ENCODE measurements around the gene INTS11. TPM values are rescaled to one million over a fixed set of nuclear protein-coding genes. Genes with fewer than 3 reads are reported as not detected.

Gene INTS11
- total and polyA plus RNA-seq, 2 of the 13 experiments (the other 11 are each of a cell fraction or from before 2014, with no cell fraction given) = 52.8 to 94.8 TPM

- POLR2A ChIA-PET = no interaction called here
- ATAC-seq (no peak), FAIRE-seq (no peak), DNase-seq (ENCODE audit: low spot score) (no peak)
- no TSS peak for BruUV-seq (replicated peaks)
- no peak overlapping the region for H3K27ac ChIP-seq (ENCODE audit: extremely low read length, insufficient read depth, low read length)
- H3K79me2 ChIP-seq (ENCODE audit: insufficient read depth, low read length) = no peaks in the 10 kb centered on the region
- H4K20me1 ChIP-seq (ENCODE audit: insufficient read depth, low read length) = no peaks in the 10 kb centered on the region
- no peaks in the 10 kb centered on the region; a peak in 1 of 5 replicates for H3K36me3 ChIP-seq (replicated peaks in 1 of 2; ENCODE audit: control insufficient read depth in 1 of 2, insufficient read depth in 2 of 2, low read length in 2 of 2)
- in situ Hi-C loops (cut with HindIII; ENCODE audit: extremely low pct_ligation_motif_present, low pct_unique_long_range_greater_than_20kb) (no loop called here), intact Hi-C loops (cut with micrococcal nuclease; ENCODE audit: unreplicated experiment) (no loop called here)
- peaks cover 9% of the 10 kb centered on the region; the same call in 1 of the 2 replicates for H3K4me1 ChIP-seq (ENCODE audit: insufficient read depth, low read length)
- H2AFZ ChIP-seq (ENCODE audit: low read length) = no peak overlapping the region
- no peak overlapping the region for H3K4me2 ChIP-seq (ENCODE audit: low read depth, low read length)
- H3K9me3 ChIP-seq (ENCODE audit: low read length) = no peaks in the 10 kb centered on the region
- H3K9ac ChIP-seq (ENCODE audit: insufficient read depth, low read depth, low read length) = no peak overlapping the region
- CTCF ChIA-PET (ENCODE audit: low intra/inter-chr PET ratio, low total read pairs) = no interaction called here
- TF ChIP-seq IRF2 (CRISPR knock-in tag; IDR thresholded peaks at IDR 0.05) (no peak), ZNF724P (CRISPR knock-in tag; IDR thresholded peaks at IDR 0.05; ENCODE audit: borderline replicate concordance) (no peak), HNRNPK (IDR thresholded peaks at IDR 0.05; ENCODE audit: low read depth, low read length, poor library complexity, severe bottlenecking) (no peak), SP2 (CRISPR knock-in tag; IDR thresholded peaks at IDR 0.05) (no peak), PRDM15 (CRISPR knock-in tag; IDR thresholded peaks at IDR 0.05) (no peak), ZNF383 (CRISPR knock-in tag; IDR thresholded peaks at IDR 0.05; ENCODE audit: borderline replicate concordance) (no peak), MED1 (CRISPR knock-in tag; IDR thresholded peaks at IDR 0.05) (no peak), ZSCAN21 (CRISPR knock-in tag; IDR thresholded peaks at IDR 0.05; ENCODE audit: borderline replicate concordance) (no peak)
- WGBS (ENCODE audit: low lambda C conversion rate) = 94% methylated on average over 35 of the region's 62 CpGs
- H3K4me3 ChIP-seq (replicated peaks in 1 of 3; ENCODE audit: insufficient read depth in 1 of 3, low read depth in 2 of 3, low read length in 3 of 3) = no peak overlapping the region
- H3K27me3 ChIP-seq (ENCODE audit: control insufficient read depth in 1 of 2, insufficient read depth in 2 of 2, low read length in 2 of 2) = no peaks in the 10 kb centered on the region; a peak in 1 of 5 replicates
Observed at GRCh38 chr1:1296070-1297061, 28.1 kb downstream of the INTS11 start.
